ENCODE data around the gene SPN.
"Not testable (repeated sequence)": the region's sequence is repeated elsewhere in the genome, so short reads cannot be mapped to it uniquely, and the experiment has no call there.

The SPN gene, protein sequence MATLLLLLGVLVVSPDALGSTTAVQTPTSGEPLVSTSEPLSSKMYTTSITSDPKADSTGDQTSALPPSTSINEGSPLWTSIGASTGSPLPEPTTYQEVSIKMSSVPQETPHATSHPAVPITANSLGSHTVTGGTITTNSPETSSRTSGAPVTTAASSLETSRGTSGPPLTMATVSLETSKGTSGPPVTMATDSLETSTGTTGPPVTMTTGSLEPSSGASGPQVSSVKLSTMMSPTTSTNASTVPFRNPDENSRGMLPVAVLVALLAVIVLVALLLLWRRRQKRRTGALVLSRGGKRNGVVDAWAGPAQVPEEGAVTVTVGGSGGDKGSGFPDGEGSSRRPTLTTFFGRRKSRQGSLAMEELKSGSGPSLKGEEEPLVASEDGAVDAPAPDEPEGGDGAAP

GRCh38 chr16:29663016-29663806 is at the start of gene SPN:
Gene SPN (plus strand): TSS chr16:29663247. CDS start chr16:29663729, 482 bp downstream.
- in situ Hi-C loops (cut with HindIII; ENCODE audit: low pct_ligation_motif_present, low pct_unique_long_range_greater_than_20kb, low sequenced_read_pairs), result no loop called here
- no peak for DNase-seq

- peak; percentile 83 for DNase-seq
- in situ Hi-C loops (cut with HindIII; ENCODE audit: low pct_ligation_motif_present, low pct_unique_long_range_greater_than_20kb, low sequenced_read_pairs), result not testable (repeated sequence)
Measured at GRCh38 chr16:29613307-29614057, 49.6 kb upstream of the SPN start.

GRCh38 chr16:29614691-29615314 is 48.2 kb upstream of the SPN start:
- in situ Hi-C loops (cut with HindIII; ENCODE audit: low pct_ligation_motif_present, low pct_unique_long_range_greater_than_20kb, low sequenced_read_pairs); DNase-seq: not testable (repeated sequence)

DNA sequence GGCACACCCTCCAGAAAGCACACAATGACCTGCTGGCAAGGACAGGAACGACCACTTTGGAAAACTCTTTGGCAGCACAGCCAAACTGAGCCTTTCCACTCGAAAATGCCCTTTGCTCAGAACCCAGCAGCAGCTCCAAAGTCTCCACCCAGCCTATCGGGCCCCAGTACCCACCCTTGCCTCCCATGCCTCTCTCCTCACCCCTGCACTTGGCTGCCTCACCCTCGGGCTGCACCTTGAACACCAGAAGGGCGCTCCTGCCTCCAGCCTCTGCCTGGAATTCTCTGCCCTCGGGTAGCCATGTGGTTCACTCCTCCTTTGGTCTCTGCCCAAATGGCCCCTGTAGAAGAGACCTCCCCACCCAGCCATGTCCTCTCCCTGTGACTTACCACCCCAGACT is 46.9 kb upstream of the SPN start:
- in situ Hi-C loops (cut with HindIII; ENCODE audit: low pct_ligation_motif_present, low pct_unique_long_range_greater_than_20kb, low sequenced_read_pairs); DNase-seq: not testable (repeated sequence)

GRCh38 chr16:29620591-29620990 is 42.5 kb upstream of the SPN start:
- in situ Hi-C loops (cut with HindIII; ENCODE audit: low pct_ligation_motif_present, low pct_unique_long_range_greater_than_20kb, low sequenced_read_pairs), result not testable (repeated sequence)
- DNase-seq, result peak; percentile 43

DNA sequence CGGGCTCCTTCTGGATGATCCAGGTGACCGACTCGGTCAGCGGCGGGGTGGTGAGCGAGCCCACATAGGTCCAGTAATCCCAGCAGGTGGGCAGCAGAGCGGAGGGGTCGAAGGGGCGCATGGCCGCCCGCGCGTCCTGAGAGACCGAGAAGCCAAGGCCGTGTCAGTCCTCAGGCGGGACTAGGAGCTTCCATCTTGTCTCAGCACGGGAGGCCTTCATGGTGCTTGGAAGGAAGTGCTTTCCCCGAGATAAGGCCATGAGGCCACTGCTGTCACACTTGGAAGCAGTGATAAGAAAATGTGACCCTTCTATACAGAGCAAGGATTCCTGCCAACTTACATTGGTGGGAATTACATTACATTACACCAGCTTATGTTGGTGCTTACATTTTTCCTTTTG is 40.3 kb upstream of the SPN start:
- DNase-seq; in situ Hi-C loops (cut with HindIII; ENCODE audit: low pct_ligation_motif_present, low pct_unique_long_range_greater_than_20kb, low sequenced_read_pairs): not testable (repeated sequence)

GRCh38 chr16:29623253-29623652 is 39.8 kb upstream of the SPN start:
- DNase-seq; in situ Hi-C loops (cut with HindIII; ENCODE audit: low pct_ligation_motif_present, low pct_unique_long_range_greater_than_20kb, low sequenced_read_pairs): not testable (repeated sequence)

DNA sequence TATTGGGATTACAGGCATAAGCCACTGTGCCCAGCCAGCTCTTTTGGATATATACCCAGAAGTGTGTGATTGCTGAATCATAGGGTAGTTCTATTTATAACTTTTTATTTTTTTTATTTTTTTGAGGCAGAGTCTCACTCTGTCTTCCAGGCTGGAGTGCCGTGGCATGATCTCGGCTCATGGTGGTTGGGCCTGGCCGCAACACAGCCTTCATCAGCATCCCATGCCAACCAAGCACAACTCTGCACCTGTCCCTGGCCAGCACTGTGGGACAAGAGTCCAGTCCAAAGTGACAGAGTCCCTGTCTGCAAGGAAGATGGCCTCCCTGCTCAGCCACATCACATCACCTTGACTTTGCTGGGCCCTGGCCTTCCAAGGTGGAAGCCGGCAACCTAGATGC is 37.9 kb upstream of the SPN start:
- in situ Hi-C loops (cut with HindIII; ENCODE audit: low pct_ligation_motif_present, low pct_unique_long_range_greater_than_20kb, low sequenced_read_pairs); DNase-seq: not testable (repeated sequence)

DNA sequence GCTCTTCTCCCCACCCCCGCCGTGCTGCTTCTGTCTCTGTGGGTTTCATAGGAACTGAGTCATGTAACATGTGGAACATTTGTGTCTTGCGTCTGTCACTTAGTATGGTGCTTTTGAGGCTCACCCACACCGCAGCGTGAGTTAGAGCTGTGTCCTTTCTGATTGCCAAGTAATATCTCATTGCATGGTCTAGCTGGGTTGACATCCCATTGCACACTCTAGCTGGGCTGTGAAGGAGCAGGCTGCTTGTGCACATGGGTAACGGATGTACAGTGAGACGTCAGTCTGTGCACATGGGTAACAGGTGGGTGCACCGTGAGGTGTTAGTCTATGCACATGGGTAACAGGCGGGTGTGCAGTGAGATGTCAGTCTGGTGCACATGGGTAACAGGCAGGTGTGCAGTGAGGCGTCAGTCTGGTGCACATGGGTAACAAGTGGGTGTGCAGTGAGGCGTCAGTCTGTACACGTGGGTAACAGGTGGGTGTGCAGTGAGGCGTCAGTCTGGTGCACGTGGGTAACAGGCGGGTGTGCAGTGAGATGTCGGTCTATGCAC is 36.2 kb upstream of the SPN start:
- DNase-seq; in situ Hi-C loops (cut with HindIII; ENCODE audit: low pct_ligation_motif_present, low pct_unique_long_range_greater_than_20kb, low sequenced_read_pairs): not testable (repeated sequence)

GRCh38 chr16:29627661-29628075 is 35.4 kb upstream of the SPN start:
- DNase-seq; in situ Hi-C loops (cut with HindIII; ENCODE audit: low pct_ligation_motif_present, low pct_unique_long_range_greater_than_20kb, low sequenced_read_pairs): not testable (repeated sequence)

- in situ Hi-C loops (cut with HindIII; ENCODE audit: low pct_ligation_motif_present, low pct_unique_long_range_greater_than_20kb, low sequenced_read_pairs); DNase-seq: not testable (repeated sequence)
Measured at GRCh38 chr16:29628707-29629106, 34.3 kb upstream of the SPN start.

- DNase-seq; in situ Hi-C loops (cut with HindIII; ENCODE audit: low pct_ligation_motif_present, low pct_unique_long_range_greater_than_20kb, low sequenced_read_pairs): not testable (repeated sequence)
Measured at GRCh38 chr16:29629318-29629717, 33.7 kb upstream of the SPN start.

DNA sequence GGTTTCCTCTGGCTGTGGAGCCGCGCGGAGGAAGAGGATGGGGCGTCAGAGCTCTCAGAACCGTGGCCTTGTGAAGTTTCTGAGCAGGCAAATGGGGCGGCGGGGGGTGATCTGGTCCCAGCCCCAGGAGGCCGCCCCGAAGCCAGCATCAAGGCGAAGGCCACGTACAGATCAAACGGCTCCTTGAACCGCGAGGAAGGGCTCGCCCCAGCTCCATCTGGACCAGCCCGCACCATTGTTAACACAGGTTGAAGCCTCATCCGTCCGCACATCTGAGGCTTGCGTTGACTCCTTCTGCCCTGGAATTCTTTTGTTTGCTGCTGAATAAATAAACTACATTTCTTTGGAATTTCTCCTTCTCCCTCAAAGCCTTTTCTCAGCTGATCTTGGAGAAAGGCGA is 31.4 kb upstream of the SPN start:
- in situ Hi-C loops (cut with HindIII; ENCODE audit: low pct_ligation_motif_present, low pct_unique_long_range_greater_than_20kb, low sequenced_read_pairs); DNase-seq: not testable (repeated sequence)

GRCh38 chr16:29635902-29636301 is 27.1 kb upstream of the SPN start:
- DNase-seq; in situ Hi-C loops (cut with HindIII; ENCODE audit: low pct_ligation_motif_present, low pct_unique_long_range_greater_than_20kb, low sequenced_read_pairs): not testable (repeated sequence)

- in situ Hi-C loops (cut with HindIII; ENCODE audit: low pct_ligation_motif_present, low pct_unique_long_range_greater_than_20kb, low sequenced_read_pairs); DNase-seq: not testable (repeated sequence)
Measured at GRCh38 chr16:29636368-29636767, 26.7 kb upstream of the SPN start.

DNA sequence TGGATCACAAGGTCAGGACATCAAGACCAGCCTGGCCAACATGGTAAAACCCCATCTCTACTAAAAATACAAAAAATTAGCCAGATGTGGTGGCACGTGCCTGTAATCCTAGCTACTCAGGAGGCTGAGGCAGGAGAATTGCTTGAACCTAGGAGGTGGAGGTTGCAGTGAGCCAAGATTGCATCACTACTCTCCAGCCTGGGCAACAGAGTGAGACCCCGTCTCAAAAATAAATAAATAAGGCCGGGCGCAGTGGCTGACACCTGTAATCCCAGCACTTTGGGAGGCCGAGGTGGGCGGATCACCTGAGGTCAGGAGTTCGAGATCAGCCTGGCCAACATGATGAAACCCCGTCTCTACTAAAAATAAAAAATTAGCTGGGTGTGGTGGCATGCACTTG is 24.3 kb upstream of the SPN start:
- in situ Hi-C loops (cut with HindIII; ENCODE audit: low pct_ligation_motif_present, low pct_unique_long_range_greater_than_20kb, low sequenced_read_pairs); DNase-seq: not testable (repeated sequence)

DNA sequence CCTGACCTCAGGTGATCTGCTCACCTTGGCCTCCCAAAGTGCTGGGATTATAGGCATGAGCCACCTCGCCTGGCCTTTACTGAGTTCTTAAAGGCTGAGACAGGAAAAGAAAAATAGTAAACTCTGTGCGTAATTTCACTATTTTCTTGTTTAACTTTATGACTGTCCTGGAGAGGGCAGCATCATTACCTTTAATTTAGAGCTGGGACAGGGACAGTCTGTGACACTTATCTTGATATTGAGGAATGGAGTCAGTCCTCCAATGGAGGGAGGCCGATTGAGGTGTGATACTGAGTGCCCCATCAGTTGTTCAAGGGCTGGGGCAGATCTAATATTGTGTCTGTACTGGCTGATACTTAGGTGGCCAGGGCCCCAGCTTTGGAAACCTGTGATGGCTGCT is 21.5 kb upstream of the SPN start:
- peak; percentile 14 for DNase-seq
- in situ Hi-C loops (cut with HindIII; ENCODE audit: low pct_ligation_motif_present, low pct_unique_long_range_greater_than_20kb, low sequenced_read_pairs), result no loop called here

GRCh38 chr16:29643596-29643995 is 19.5 kb upstream of the SPN start:
- DNase-seq, result no peak
- in situ Hi-C loops (cut with HindIII; ENCODE audit: low pct_ligation_motif_present, low pct_unique_long_range_greater_than_20kb, low sequenced_read_pairs), result no loop called here
